ENCODE results near the gene CNDP2. TPM values are rescaled to one million over a fixed set of nuclear protein-coding genes. Genes with fewer than 3 reads are reported as not detected.
A peak's percentile ranks its signal among the peaks of the same experiment; 100 is the strongest.
"Not testable (repeated sequence)": the region's sequence is repeated elsewhere in the genome, so short reads cannot be mapped to it uniquely, and the experiment has no call there.

CNDP2 gene
- total RNA-seq, 2 donors from 2014 or later: 125 to 133 TPM

- H3K36me3 Mint-ChIP-seq: peaks cover 6% of the 10 kb centered on the region in 2 donors
- ATAC-seq (no peak), DNase-seq (ENCODE audit: low spot score in 2 of 2) (no peak)
- H3K9me3 Mint-ChIP-seq: no peaks in the 10 kb centered on the region
- no peak overlapping the region for H3K27ac Mint-ChIP-seq
Measured at GRCh38 chr18:74492259-74492658, 3.9 kb upstream of the CNDP2 start.

DNA sequence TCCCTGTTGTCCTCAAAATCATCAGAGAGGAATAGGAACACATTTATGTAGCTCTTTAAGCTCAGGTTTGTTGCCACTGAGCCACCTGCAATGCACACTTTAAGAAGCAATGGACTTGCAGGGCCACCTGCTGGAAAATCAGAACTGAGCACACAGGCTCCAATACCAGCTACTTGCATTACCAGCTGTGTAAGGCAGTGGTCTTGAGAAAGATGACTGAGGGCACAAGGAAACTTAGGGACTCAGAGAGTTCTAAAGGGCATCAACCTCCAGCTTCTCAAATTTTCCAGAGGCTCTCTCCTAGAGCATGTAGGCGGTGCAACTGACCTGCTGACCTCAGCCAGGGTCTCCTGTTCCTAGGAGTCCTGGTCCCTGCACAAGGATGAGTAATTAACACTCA lies 2.5 kb upstream of the CNDP2 start:
- Mint-ChIP-seq H3K27ac (no peak overlapping the region), H3K9me3 (no peaks in the 10 kb centered on the region), H3K36me3 (peaks cover 6 to 13% of the 10 kb centered on the region in 2 donors)
- DNase-seq (ENCODE audit: low spot score in 2 of 2) (peak in 1 of 2 donors; percentile 43), ATAC-seq (peak in 1 of 2 donors; percentile 19)

DNA sequence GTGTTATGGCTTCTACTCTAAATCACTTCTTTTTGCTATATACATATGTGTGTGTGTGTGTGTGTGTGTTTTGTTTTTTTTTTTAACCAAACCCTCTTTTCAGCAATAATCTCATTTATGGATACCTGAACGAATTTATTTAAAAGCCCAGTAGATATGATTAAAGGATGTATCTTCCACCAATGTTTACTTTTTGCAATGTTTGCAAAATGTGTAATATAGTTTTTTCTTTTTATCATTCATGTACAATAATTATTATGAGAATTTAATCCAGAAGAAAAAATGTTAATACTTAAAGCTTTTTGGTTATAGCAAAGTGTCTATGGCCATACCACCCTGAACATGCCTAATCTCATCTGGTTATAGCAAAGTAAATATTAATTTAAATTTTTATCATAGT lies 1.6 kb upstream of the CNDP2 start:
- Mint-ChIP-seq H3K9me3 (no peaks in the 10 kb centered on the region), H3K36me3 (peaks cover 6 to 13% of the 10 kb centered on the region in 2 donors), H3K27ac (no peak overlapping the region)
- DNase-seq (ENCODE audit: low spot score in 2 of 2): no peak
- no peak for ATAC-seq

DNA sequence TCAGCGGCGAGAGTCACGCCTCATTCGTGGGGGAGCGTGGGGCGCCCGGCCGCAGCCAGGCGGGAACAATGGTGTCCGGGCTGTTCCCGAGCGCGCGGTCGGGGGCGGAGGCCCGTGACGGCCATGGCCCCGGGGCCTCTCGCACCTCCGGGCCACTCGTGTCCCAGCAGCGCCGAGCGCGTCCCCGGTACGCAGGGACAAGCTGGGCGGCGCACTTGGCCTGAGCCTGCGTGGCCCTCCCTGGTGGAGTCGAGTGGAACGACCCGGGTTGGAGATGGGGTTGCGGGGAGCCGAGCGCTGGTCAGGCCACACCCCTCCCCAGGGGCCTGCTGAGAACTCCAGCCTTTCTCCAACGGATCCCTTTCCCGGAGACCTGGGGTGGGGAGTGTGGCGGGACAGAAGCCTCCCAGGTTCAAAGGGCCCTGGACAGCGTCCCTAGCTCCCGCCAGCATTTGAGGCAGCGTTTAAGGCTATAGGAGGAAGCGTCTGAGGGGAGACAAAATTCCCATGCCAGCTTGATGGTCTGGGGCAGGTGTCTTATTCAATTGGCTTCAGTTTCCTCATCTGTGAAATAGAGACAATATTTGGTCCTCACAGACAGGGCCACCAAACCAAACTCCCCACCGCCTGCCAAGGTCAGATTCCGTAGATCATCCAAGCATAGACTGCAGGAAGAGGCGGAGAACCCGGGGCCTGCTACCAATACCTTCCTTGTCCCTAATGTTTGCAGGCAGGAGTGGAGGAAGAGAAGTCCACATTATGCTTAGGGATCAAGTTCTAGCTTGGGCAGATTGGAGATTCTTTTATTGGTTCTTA lies 553 bp downstream of the CNDP2 start:
- peaks cover 18 to 29% of the 10 kb centered on the region in 2 donors for H3K36me3 Mint-ChIP-seq
- DNase-seq (ENCODE audit: low spot score in 2 of 2) (peak in 1 of 2 donors; percentile 53), ATAC-seq (peak; percentile 18 to 19)
- no peaks in the 10 kb centered on the region for H3K9me3 Mint-ChIP-seq
- H3K27ac Mint-ChIP-seq: peak overlapping the region; percentile 86 to 96

- ATAC-seq (no peak), DNase-seq (ENCODE audit: low spot score in 2 of 2) (no peak)
- peak overlapping the region; percentile 86 to 96 for H3K27ac Mint-ChIP-seq
- H3K9me3 Mint-ChIP-seq: no peaks in the 10 kb centered on the region
- H3K36me3 Mint-ChIP-seq: peaks cover 18 to 29% of the 10 kb centered on the region in 2 donors
Measured at GRCh38 chr18:74497324-74497676, 1.1 kb downstream of the CNDP2 start.

- Mint-ChIP-seq H3K9me3 (no peaks in the 10 kb centered on the region), H3K27ac (peak overlapping the region; percentile 86 to 96), H3K36me3 (peaks cover 18 to 29% of the 10 kb centered on the region in 2 donors)
- DNase-seq (ENCODE audit: low spot score in 2 of 2) (no peak), ATAC-seq (no peak)
Measured at GRCh38 chr18:74497778-74498177, 1.6 kb downstream of the CNDP2 start.

- peaks cover 25 to 29% of the 10 kb centered on the region in 2 donors for H3K36me3 Mint-ChIP-seq
- DNase-seq (ENCODE audit: low spot score in 2 of 2) (peak; percentile 74 to 91), ATAC-seq (peak; percentile 62 to 69)
- H3K9me3 Mint-ChIP-seq: no peaks in the 10 kb centered on the region
- H3K27ac Mint-ChIP-seq: peak overlapping the region; percentile 92 to 96
Measured at GRCh38 chr18:74498712-74499627, 2.8 kb downstream of the CNDP2 start.

DNA sequence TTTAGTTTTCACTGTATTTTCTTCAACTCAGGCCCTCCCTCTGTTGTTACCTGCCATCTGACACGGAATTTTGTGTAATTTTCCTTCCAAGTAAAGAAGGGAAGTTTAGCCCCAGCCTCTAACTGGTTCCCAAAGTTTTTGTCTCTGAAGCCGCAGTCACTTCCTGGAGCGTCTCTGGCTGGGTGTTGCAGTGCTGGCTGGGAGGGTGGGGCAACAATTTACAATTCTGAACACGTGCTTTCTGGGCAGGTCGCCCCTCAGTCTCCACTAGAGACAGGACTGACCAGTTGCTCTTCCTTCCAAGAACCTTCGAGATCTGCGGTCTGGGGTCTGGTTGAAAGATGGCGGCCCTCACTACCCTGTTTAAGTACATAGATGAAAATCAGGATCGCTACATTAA lies 3.5 kb downstream of the CNDP2 start:
- Mint-ChIP-seq H3K36me3 (peaks cover 25 to 29% of the 10 kb centered on the region in 2 donors), H3K27ac (peak overlapping the region; percentile 92 to 96), H3K9me3 (no peaks in the 10 kb centered on the region)
- peak; percentile 12 to 22 for ATAC-seq
- DNase-seq (ENCODE audit: low spot score in 2 of 2): peak in 1 of 2 donors; percentile 40

DNA sequence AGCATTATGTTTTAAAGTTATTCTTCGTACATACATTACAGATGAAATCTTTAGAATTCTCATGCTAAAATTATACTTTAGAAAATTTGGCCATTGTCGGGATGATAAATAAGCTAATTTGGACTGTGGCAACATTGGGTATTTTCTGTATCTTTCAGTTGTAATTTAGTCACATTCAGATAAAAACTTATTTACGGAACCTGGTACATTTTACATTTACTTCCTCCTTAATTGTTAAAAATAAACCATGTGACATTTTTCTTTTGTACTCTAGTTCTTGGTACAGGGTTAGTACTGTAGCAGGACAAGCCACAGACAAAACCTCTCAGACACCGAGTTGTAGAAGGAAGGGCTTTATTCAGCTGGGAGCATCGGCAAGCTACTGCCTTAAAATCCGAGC lies 4.2 kb downstream of the CNDP2 start:
- peak overlapping the region; percentile 92 to 96 for H3K27ac Mint-ChIP-seq
- no peaks in the 10 kb centered on the region for H3K9me3 Mint-ChIP-seq
- H3K36me3 Mint-ChIP-seq: peaks cover 25 to 29% of the 10 kb centered on the region in 2 donors
- ATAC-seq (no peak), DNase-seq (ENCODE audit: low spot score in 2 of 2) (no peak)

GRCh38 chr18:74500774-74501173 lies 4.6 kb downstream of the CNDP2 start:
- Mint-ChIP-seq H3K36me3 (peaks cover 25 to 29% of the 10 kb centered on the region in 2 donors), H3K27ac (peak overlapping the region; percentile 92 to 96)
- ATAC-seq; H3K9me3 Mint-ChIP-seq; DNase-seq (ENCODE audit: low spot score in 2 of 2): not testable (repeated sequence)

GRCh38 chr18:74501386-74501785 lies 5.2 kb downstream of the CNDP2 start:
- DNase-seq (ENCODE audit: low spot score in 2 of 2) (no peak), ATAC-seq (no peak)
- H3K36me3 Mint-ChIP-seq: peaks cover 25 to 30% of the 10 kb centered on the region in 2 donors
- H3K27ac Mint-ChIP-seq: peak overlapping the region; percentile 92 to 96
- H3K9me3 Mint-ChIP-seq: no peaks in the 10 kb centered on the region

- Mint-ChIP-seq H3K9me3 (no peaks in the 10 kb centered on the region), H3K27ac (peak overlapping the region; percentile 7 to 48), H3K36me3 (peaks cover 32 to 33% of the 10 kb centered on the region in 2 donors)
- ATAC-seq (no peak), DNase-seq (ENCODE audit: low spot score in 2 of 2) (no peak)
Measured at GRCh38 chr18:74503137-74503536, 7.0 kb downstream of the CNDP2 start.

GRCh38 chr18:74505776-74506175 lies 9.6 kb downstream of the CNDP2 start:
- Mint-ChIP-seq H3K27ac (no peak overlapping the region), H3K9me3 (no peaks in the 10 kb centered on the region), H3K36me3 (peaks cover 23 to 26% of the 10 kb centered on the region in 2 donors)
- DNase-seq (ENCODE audit: low spot score in 2 of 2): no peak
- ATAC-seq: no peak

DNA sequence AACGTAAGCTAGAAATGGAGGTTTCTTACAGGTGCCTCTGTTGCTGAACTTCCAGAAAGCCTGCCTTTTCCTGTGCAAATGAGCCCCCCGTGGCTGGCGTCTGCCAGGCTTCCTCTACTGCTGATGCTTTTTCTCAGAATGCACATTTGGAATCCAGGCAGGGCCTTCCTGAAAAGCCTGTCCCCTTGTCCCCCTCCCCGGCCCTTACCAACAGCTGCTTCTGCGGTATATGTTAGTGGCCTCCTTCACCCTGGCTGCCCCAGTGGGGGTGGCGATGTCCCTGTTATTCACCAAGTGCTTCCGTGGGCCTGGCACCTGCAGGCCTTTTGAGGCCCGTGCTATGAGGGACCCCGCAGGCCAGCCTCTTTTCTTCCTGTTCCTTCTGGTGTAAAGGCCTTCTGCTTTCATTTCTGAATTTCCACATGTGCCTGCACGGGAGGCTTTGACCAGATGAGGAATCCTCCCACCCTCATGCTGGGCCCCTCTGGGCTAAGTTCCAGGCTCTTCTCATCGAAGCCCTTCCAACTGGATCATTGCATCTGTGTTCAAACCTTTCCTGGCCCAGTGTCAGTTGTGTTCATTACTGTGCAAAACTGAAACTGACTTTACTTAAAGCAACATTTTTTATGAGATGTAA lies 10.4 kb downstream of the CNDP2 start:
- no peaks in the 10 kb centered on the region for H3K9me3 Mint-ChIP-seq
- peak overlapping the region in 1 of 2 donors; percentile 95 for H3K27ac Mint-ChIP-seq
- H3K36me3 Mint-ChIP-seq: peaks cover 16 to 20% of the 10 kb centered on the region in 2 donors
- DNase-seq (ENCODE audit: low spot score in 2 of 2) (no peak), ATAC-seq (no peak)

GRCh38 chr18:74507097-74507881 lies 11.1 kb downstream of the CNDP2 start:
- H3K27ac Mint-ChIP-seq: peak overlapping the region in 1 of 2 donors; percentile 24
- ATAC-seq: no peak
- DNase-seq (ENCODE audit: low spot score in 2 of 2): no peak
- peaks cover 16 to 23% of the 10 kb centered on the region in 2 donors for H3K36me3 Mint-ChIP-seq
- H3K9me3 Mint-ChIP-seq: no peaks in the 10 kb centered on the region

- DNase-seq (ENCODE audit: low spot score in 2 of 2) (no peak), ATAC-seq (no peak)
- no peaks in the 10 kb centered on the region for H3K9me3 Mint-ChIP-seq
- H3K27ac Mint-ChIP-seq: peak overlapping the region; percentile 24 to 65
- peaks cover 16 to 29% of the 10 kb centered on the region in 2 donors for H3K36me3 Mint-ChIP-seq
Measured at GRCh38 chr18:74507927-74508326, 11.8 kb downstream of the CNDP2 start.
